T-helper 1 cell (primary cell): ENCODE results near the gene URAD.

Source experiments
- DNase-seq, 5 donors: peaks; one replicate each; pipeline ENCODE4 v3.0.0-alpha.2; 2012 to 2020

URAD gene

DNA sequence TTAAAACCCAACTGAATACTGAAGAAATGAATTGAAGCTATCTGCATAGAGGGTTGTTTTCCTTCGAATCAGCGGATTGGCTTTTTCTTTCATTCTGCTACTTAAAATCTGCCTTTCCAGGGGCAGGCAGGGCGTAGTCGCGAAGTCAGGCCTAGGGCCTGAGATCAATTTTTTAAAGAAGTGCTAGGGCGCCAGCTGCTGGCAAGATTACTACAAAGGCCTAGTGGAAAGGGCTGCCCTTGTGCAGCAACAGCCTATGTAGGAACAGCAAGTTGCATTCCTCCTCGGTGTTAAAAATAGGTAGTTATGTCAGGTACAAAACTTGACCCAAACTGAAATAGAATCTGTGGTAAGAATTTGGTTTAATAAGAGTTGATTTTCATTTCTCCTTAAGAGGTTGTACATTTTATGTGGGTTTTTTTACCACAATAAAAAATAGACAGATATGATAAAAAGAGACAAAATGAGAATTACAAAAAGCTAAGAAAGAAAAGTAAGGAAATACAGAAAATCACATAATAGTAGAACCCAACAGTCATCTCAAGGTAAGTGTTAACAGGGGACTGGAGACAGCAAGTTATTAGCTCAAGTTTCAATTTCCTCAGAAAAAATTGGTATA lies 9.5 kb upstream of the URAD start:
- DNase-seq = peak in 1 of 5 donors; percentile 24

- DNase-seq = no peak
Measured at GRCh38 chr13:27991881-27992280, 3.4 kb upstream of the URAD start.

DNA sequence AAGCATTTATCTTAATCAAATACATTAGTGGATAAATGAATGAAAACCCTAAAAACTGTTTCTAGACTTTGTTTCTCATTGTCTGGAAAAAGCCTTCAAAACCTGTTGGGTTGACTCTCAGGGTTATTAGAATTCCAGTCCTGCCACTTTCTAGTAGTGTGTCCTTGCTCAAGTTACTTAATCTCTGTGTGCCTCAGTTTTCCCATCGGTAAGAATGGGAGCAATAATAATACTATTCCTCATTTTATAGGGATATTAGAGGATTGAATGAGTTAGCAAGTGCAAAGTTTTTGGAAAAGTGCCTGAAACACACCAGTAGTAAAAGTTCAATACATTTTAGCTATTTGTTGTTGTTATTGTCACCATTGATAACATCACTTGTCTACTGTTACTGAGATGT lies 2.9 kb downstream of the URAD start:
- no peak for DNase-seq

- DNase-seq = no peak
Measured at GRCh38 chr13:27982361-27982760, 6.1 kb downstream of the URAD start.

- DNase-seq = no peak
Measured at GRCh38 chr13:27981006-27981708, 7.3 kb downstream of the URAD start.

DNA sequence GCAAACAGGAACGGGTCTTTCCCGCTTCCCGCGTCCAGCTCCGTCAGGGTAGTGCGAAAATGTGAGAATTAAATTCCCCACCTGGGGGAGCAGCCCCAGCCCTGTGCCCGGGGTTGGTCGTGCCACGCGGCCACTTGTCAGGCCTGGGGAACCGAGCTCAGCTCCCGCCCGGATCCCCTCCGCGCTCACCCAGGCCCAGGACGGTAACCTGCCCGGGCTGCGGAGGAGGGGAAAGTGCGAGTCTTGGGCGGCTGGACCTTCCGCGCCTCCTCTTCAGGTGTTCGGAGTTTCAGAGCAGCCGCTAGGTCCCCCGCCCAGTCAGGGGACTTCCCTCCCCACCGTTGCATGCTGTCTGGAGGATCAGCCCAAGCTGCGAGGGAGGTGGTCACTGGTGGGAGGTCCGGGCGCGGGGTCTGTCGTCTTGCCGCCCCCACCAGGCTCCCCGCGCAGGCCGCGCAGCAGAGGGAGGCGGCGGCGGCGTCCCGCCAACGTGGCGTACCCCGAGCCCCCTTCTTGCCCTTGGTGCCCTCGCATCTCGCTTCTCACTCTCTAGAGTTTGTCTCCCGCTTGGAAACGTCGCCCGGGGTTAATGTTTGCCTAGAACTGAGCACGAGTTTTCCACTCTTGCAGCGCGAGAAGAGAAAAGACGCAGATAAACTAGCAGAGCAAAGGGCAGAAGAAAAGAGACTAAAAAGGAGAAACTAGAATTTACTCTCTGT lies 8.1 kb downstream of the URAD start:
- no peak for DNase-seq

DNA sequence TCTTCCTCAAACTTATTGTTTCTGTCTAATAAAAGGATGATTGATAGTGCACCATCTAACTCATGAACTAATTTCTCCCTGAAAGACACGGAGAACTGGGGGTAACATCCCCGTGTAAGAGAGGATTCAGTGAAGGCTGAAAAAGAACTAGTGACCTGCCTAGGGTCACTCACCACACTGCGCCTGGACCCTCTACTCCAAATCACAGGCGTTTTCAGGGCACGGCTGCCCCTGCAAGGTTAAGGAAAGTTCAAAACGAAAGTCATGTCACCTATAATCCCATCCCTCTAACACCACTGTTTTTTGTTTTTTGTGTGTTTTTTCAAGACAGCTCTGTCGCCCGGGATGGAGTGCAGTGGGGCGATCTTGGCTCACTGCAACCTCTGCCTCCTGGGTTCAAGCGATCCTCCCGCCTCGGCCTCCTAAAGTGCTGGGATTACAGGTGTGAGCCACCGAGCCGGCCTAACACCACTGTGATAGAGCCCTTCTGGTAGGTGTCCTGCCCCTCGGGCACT lies 8.7 kb downstream of the URAD start:
- DNase-seq = no peak

DNA sequence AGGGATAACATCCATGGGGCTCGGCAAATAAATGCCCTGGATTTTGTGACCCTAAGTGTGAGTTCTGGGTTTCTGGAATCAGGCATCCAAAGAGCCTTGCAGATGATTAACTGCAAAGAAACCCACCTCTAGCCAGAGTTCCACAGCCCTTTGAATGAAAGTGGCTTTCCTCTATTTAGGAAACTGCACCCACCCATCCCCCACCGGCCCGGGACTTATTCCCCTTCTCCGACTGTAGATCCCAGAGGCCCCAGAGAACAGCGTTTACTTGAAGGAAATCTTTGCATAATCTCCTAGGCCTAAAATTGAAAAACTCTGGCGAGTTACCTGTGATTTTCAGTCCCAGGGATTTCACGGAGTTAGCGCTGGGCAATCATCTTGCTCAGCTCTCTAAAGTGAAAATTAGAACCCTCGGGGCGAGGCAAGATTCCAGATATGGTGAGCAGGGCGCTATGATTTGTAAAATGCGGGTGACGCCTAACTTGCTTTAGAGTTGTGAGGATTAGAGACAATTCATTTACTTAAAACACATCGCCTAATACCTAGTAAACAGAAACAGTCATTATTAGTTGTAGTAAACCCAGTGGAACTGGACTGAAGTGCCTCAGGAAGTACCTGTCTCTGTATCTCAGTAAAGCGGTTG lies 9.4 kb downstream of the URAD start:
- DNase-seq = no peak

- DNase-seq = no peak
Measured at GRCh38 chr13:27978301-27978968, 10.1 kb downstream of the URAD start.

DNA sequence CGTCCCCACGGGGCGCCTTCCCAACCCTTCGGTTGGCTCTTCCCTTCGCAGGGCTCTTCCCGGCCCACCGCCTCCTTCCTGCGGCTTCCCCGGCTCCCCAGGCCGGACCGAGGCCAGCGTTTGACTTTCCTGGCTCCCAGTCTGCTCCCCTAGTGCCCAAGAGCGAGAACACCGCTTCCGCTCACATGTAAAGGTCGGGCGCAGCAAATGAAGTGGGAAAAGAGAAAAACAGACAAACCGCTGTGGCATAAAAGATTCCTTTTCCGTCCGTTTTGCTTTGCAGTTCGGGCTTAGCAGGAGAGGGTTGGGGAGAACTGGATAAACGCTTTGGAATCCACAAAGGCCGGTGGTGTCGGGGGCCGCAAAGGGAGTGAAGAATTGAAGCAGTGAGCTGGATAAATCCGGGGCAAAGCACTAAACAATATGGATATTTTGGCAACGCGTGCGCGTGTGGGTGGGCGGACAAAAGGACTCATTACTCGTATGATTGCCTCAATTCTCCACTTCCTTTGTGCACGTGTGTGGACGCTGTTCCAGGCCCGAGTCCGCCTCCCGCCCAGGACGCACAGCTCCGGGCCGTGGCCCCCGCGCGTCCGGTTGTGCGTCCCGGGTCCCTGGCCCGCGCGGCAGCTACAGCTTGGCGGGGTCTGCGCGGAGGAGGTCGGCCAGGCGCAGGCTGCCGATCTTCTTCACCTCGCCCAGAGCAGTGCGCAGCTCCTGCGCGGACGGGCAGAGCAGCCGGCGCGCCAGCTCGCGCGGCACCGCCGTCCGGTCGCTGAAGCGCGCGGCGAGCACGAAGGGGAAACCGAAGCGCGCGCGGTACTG lies 10.8 kb downstream of the URAD start:
- DNase-seq = no peak

- DNase-seq = no peak
Measured at GRCh38 chr13:27976362-27977091, 12.0 kb downstream of the URAD start.

DNA sequence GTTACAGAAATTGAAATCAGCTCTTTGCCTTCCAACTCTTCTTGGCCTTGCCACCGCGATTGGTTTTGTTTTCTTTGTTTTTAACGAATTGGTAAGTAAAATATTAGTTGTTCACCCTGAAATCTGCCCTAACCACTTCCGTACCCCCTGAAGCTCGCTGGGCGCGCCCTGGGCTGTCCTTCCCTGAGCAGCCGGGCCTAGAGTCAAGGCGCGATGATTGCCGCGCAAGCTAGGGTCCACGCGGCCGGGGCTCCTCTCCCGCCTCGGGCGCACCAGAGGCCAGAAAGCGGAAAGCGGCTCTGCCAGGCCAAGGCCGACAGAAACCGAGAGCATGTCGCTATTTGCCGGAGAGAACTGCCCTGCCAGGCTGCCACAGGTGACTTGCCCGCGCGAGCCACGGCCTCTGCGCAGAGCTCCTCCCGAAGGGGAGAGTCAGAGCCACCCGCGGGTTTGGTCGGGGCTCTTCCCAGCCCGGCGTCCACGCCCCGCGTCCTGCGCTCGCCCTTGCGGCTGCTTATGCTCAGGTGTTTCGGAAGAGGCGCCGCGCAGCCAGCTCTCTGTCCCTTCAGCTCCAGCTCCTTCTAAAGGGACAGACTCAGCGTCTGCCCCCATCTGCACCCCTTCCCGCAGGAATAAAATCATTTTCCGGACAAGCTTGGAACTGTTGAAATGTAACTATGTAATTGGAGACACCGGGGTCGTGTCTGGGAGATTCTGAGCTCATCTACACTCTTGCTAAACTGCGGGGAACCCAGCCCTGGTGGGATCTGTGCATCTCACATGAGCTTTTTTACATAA lies 12.7 kb downstream of the URAD start:
- no peak for DNase-seq

DNA sequence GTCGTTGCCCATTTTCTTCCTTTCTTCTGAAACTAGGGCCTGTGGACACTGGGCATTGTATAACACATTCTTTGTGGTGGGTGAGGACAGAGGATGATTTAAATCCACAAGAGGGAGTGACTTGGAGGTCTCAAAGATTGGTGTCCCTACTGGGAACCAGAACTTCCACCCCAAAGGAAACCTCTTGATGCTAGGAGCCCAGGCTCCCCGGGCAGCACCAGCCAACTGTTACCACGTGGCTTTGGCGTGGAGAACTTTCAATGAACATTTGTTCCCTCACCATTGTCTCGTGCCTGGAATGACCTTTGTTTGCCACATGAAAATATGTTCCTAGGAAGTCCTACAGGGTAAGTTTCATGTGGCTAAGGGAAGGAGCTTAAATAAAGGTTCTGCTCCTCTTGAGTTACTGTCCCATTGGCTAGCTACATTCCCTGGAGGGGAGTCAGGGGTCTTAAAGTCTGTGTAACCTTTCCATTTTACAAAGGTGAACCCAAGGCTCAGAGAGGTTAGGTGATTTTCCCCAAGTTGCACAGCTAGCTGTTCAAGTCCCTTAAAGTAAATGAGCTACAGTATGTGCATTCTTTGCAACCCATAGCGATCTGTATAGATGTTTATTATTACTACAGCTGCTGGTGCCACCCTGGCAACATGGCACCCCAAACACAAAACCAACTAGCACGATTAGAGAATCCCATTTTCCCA lies 14.4 kb downstream of the URAD start:
- DNase-seq = no peak

DNA sequence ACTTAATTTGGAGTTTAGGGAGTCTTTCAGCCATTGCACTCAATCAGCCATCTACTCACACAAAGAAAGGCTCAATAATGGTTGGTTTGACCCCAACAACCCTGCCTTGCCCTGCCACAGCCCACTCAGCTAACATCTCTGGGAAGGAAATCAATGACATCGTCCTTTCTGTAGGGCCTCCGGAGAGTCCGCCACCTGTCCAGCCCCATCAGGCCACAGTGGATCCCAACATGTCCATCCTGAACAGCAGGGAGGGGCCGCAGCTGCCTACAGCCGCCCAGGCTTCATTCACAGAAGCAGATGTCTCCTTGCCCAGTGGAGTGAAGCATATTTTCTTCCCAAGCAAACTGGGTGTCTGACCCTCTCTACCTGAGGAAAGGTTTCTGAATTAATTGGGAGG lies 15.2 kb downstream of the URAD start:
- DNase-seq = no peak

- no peak for DNase-seq
Measured at GRCh38 chr13:27972478-27972820, 16.0 kb downstream of the URAD start.

- DNase-seq = no peak
Measured at GRCh38 chr13:27971776-27972477, 16.6 kb downstream of the URAD start.

DNA sequence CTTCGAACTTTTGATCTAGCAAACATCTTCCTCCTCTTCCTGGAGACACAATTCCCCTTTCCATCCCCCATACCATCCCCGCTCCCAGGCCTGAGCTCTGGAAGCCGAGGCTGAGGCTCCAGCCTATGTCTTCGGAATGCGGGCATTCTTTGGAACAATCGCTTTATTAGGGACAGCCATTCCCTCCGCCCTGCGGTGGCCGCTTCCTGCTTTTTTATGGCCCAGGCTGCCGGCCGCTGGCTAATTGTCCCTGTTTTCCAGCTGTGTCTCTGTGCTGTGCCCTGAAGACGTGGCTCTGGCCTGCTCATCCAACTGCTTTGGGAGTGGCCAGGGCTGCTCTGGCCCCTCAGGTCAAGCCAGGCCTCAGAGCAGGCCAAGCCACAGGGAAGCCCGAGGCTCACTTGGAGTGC lies 17.3 kb downstream of the URAD start:
- no peak for DNase-seq

DNA sequence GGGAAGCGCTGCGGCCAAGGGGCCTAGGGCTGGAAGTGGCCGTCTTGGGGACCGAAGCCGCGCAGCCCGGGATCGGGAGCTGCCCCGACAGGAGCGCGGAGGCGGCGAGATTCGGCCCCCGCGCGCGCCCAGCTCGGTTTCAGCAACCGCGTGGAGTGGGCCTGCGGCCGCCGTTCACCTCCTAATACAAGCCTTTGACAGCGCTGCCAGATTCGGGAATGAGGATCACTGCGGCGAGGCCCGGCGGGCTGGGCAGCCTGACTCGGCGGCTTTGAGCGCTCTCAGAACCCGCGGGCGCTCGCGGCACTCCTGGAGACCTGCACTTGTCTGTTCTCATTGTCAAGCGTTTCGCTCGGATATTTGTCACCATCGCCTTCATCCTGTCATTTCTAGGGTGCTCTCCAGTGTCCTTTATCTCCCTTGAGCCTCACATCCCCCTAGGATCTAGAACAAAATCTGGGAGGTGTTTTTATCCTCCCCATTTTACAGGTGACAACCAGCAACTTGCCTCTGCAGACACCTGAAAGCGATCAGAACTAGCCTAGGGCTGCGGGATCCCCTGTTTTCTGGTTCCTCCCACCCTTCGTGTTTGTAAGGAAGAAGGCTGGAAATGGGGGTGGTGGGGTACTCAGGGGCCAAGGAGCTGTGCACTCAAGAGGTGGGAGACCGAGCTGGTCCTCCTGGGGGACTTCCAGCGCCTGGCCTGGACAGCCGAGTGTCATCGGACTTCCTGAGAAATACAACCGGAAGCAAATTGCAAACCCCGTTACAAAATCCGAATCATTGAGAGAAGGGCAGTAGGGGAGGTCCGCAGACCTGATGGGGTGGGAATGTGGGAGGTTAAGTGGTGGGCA lies 17.9 kb downstream of the URAD start:
- DNase-seq = no peak
